SKM-1 (cell line): Measurements from ENCODE around the gene KCNJ10.
"Not testable (repeated sequence)": the region's sequence is repeated elsewhere in the genome, so short reads cannot be mapped to it uniquely, and the experiment has no call there.

Experiments used
- DNase-seq: peaks from one replicate; lab custom pipeline; 2025; ENCODE audit not compliant: unreplicated experiment; lab: John Stamatoyannopoulos, UW

Gene KCNJ10

GRCh38 chr1:160062230-160062532 lies 7.8 kb downstream of the KCNJ10 start:
- DNase-seq, result no peak

- no peak for DNase-seq
Measured at GRCh38 chr1:160061369-160062229, 8.4 kb downstream of the KCNJ10 start.

- no peak for DNase-seq
Measured at GRCh38 chr1:160058087-160058486, 11.9 kb downstream of the KCNJ10 start.

GRCh38 chr1:160056648-160057169 lies 13.3 kb downstream of the KCNJ10 start:
- no peak for DNase-seq

- no peak for DNase-seq
Measured at GRCh38 chr1:160053548-160054365, 16.2 kb downstream of the KCNJ10 start.

- DNase-seq, result no peak
Measured at GRCh38 chr1:160052936-160053335, 17.0 kb downstream of the KCNJ10 start.

- DNase-seq, result no peak
Measured at GRCh38 chr1:160050619-160051018, 19.3 kb downstream of the KCNJ10 start.

GRCh38 chr1:160050182-160050581 lies 19.8 kb downstream of the KCNJ10 start:
- not testable (repeated sequence) for DNase-seq

- no peak for DNase-seq
Measured at GRCh38 chr1:160049101-160049500, 20.9 kb downstream of the KCNJ10 start.

GRCh38 chr1:160048335-160048734 lies 21.6 kb downstream of the KCNJ10 start:
- no peak for DNase-seq

- DNase-seq, result no peak
Measured at GRCh38 chr1:160047111-160047991, 22.6 kb downstream of the KCNJ10 start.

GRCh38 chr1:160046494-160047110 lies 23.4 kb downstream of the KCNJ10 start:
- peak; percentile 71 for DNase-seq

GRCh38 chr1:160045653-160046052 lies 24.3 kb downstream of the KCNJ10 start:
- DNase-seq, result no peak

GRCh38 chr1:160043543-160043942 lies 26.4 kb downstream of the KCNJ10 start:
- DNase-seq, result no peak

GRCh38 chr1:160040476-160040875 lies 29.5 kb downstream of the KCNJ10 start:
- DNase-seq, result no peak

GRCh38 chr1:160032165-160032820 lies 37.7 kb downstream of the KCNJ10 start:
- no peak for DNase-seq

GRCh38 chr1:160031365-160032164 lies 38.4 kb downstream of the KCNJ10 start, which contains the start of gene PIGM:
TSS of gene PIGM (minus strand) at chr1:160031990. CDS start at chr1:160031739, 251 bp downstream.
- peak; percentile 95 for DNase-seq

- DNase-seq, result no peak
Measured at GRCh38 chr1:160030657-160031364, 39.1 kb downstream of the KCNJ10 start.
